GM18511 (cell line): ENCODE results near the gene PLEKHM2.

ENCODE experiments used
- ATAC-seq: cut with Tn5 transposase; IDR thresholded peaks from one replicate; pipeline ENCODE4 v1.9.1; 2021; ENCODE audit warnings: mild to moderate bottlenecking, moderate library complexity; ENCODE audit not compliant: unreplicated experiment

Gene PLEKHM2

GRCh38 chr1:15777909-15778707 lies 94.0 kb downstream of the PLEKHM2 start:
- no peak for ATAC-seq
